ENCODE results near the gene KCNH4. TPM values are rescaled to one million over a fixed set of nuclear protein-coding genes. Genes with fewer than 3 reads are reported as not detected.

Gene KCNH4
- total RNA-seq, 1 donor from 2014 or later, result not detected

DNA sequence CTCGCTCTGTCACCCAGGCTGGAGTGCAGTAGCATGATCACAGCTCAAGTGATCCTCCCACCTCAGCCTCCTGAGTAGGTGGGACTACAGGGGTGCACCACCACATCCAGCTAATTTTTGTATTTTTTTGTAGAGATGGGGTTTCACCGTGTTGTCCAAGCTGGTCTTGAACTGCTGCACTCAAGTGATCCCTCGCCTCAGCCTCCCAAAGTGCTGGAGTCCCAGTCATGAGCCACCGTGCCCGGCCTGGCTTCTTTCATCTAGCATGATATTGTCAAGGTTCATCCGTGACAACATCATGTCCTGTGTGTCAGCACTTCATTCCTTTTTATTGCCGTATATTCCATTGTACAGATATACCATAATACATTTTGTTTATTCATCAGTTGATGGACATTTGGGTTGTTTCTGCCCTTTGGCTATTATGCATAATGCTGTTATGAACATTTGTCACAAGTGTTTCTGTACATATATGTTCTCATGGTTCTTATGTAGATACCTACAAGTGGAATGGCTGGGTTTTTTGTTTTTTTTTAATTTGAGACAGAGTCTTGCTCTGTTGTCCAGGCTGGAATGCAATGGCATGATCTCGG, 16.7 kb upstream of the KCNH4 start:
- no peak overlapping the region for H3K9ac ChIP-seq (ENCODE audit: low read depth in 1 of 3, low read length in 3 of 3)
- H3K27ac ChIP-seq (ENCODE audit: low read depth, low read length), result no peak overlapping the region
- H3K27me3 ChIP-seq (ENCODE audit: control insufficient read depth in 3 of 3, insufficient read depth in 3 of 3, low read length in 3 of 3), result no peaks in the 10 kb centered on the region
- no peak overlapping the region for H3K4me3 ChIP-seq (ENCODE audit: low read length in 3 of 3)
- no peaks in the 10 kb centered on the region for H3K9me3 ChIP-seq (ENCODE audit: control insufficient read depth in 3 of 3, low read length in 3 of 3)
- H3K36me3 ChIP-seq (ENCODE audit: control insufficient read depth in 3 of 3, insufficient read depth in 3 of 3, low read length in 3 of 3), result peaks cover 26 to 28% (median 28%) of the 10 kb centered on the region in 3 donors
- H3K4me1 ChIP-seq (ENCODE audit: control insufficient read depth in 3 of 3, insufficient read depth in 3 of 3, low read length in 3 of 3), result peaks cover 12 to 19% (median 14%) of the 10 kb centered on the region in 3 donors

DNA sequence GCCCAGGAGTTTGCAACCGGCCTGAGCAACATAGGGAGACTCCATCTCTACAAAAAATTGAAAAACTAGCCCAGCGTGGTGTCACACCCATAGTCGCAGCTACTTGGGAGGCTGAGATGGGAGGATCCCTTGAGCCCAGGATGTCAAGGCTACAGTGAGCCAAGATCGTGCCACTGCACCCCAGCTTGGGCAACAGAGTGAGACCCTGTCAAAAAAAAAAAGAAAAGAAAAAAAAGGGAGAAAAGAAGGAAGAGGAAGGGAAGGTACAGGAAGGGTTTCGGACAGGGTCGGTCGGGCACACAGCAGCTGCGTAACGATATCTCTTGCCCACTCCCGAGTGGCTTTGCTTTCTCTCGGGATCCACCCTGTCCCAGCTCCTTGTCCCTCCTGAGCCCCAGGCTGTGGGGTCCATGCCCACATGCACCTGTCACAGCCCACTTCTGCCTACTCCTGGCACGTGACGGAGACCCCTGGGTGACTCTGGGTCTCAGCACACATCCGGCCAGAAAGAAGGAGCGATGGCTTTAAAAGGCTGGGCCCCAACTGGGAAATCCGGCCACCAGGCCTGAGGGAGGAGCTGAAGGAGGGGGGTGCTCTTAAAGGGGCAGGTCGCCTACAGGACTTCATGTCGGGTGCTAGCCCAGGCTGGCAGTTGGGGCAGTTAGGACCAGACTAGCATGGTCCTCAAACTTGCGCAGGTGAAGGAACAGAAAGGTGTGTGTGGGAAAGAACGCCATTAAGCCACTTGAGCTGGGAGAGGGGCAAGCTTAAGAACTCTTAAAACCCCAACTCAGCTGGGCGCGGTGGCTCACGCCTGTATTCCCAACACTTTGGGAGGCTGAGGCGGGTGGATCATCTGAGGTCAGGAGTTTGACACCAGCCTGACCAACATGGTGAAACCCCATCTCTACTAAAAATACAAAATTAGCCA, 13.3 kb upstream of the KCNH4 start, which contains the start of gene GHDC:
TSS of gene GHDC (minus strand) at position 526 of the 931 bp plus-strand sequence. CDS start 913 bp downstream, outside the sequence.
- H3K4me1 ChIP-seq (ENCODE audit: control insufficient read depth in 3 of 3, insufficient read depth in 3 of 3, low read length in 3 of 3), result peaks cover 12 to 24% (median 14%) of the 10 kb centered on the region in 3 donors
- H3K27me3 ChIP-seq (ENCODE audit: control insufficient read depth in 3 of 3, insufficient read depth in 3 of 3, low read length in 3 of 3), result no peaks in the 10 kb centered on the region
- H3K9ac ChIP-seq (ENCODE audit: low read depth in 1 of 3, low read length in 3 of 3), result peak within 1 kb of the TSS; percentile 77 to 99 (median 96)
- peak within 1 kb of the TSS; percentile 99 to 100 (median 99) for H3K4me3 ChIP-seq (ENCODE audit: low read length in 3 of 3)
- peaks cover 0 to 7% (median 4%) of the 10 kb centered on the region in 3 donors for H3K36me3 ChIP-seq (ENCODE audit: control insufficient read depth in 3 of 3, insufficient read depth in 3 of 3, low read length in 3 of 3)
- H3K27ac ChIP-seq (ENCODE audit: low read depth, low read length), result peak within 1 kb of the TSS; percentile 77
- no peaks in the 10 kb centered on the region for H3K9me3 ChIP-seq (ENCODE audit: control insufficient read depth in 3 of 3, low read length in 3 of 3)

- Histone ChIP-seq H3K9ac (ENCODE audit: low read depth in 1 of 3, low read length in 3 of 3) (peak overlapping the region; percentile 77 to 99 (median 96)), H3K27ac (ENCODE audit: low read depth, low read length) (peak overlapping the region; percentile 77), H3K36me3 (ENCODE audit: control insufficient read depth in 3 of 3, insufficient read depth in 3 of 3, low read length in 3 of 3) (peaks cover 0 to 7% (median 4%) of the 10 kb centered on the region in 3 donors), H3K9me3 (ENCODE audit: control insufficient read depth in 3 of 3, low read length in 3 of 3) (no peaks in the 10 kb centered on the region), H3K4me3 (ENCODE audit: low read length in 3 of 3) (peak overlapping the region; percentile 99 to 100 (median 99)), H3K4me1 (ENCODE audit: control insufficient read depth in 3 of 3, insufficient read depth in 3 of 3, low read length in 3 of 3) (peaks cover 12 to 24% (median 14%) of the 10 kb centered on the region in 3 donors), H3K27me3 (ENCODE audit: control insufficient read depth in 3 of 3, insufficient read depth in 3 of 3, low read length in 3 of 3) (no peaks in the 10 kb centered on the region)
Observed at GRCh38 chr17:42193216-42193968, 12.4 kb upstream of the KCNH4 start.

DNA sequence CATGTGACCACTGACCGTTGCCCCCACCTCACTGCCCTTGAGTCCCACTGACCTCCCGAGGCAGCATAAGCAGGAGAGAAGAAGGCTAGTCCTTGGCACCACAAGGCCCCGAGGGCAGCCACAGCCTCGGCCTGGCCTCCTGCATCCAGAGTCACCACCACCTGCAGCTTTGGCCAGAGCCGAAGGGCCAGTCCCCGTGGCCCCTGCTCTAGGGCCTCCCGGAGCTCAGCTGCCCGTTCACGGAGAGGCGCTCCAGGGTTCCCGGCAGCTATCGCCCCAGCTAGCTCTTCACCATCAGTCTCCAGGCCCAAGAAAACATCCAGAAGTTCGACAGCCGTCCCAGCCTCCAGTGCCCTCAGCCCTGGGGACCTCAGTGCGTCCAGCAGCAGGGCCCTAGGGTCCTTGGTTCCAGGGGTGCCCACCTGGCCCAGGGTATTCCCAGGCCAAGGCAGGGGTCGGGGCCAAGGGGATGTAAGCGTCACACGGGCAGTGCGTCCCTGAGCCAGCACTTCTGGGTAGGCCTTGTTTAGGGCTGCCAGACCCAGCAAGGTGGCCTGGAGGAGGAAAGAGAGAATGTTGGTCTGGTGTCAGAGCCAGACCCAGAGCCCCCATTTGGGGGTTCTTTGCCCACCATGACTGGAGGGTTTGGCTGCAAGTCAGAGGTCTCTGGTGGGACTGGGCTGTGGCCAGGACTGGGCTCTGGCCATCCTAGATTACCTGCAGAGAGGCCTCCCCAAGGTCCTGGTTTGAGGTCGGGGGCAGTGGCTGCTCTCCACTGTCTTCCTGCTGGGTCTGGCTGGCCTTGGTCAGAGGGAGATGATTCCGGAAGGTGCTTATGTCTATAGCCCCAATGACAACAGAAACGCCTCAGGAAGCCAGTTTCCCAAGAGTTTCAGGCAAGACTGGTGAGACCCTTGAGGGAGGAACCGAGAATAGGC, 11.5 kb upstream of the KCNH4 start:
- Histone ChIP-seq H3K9ac (ENCODE audit: low read depth in 1 of 3, low read length in 3 of 3) (peak overlapping the region in 2 of 3 donors; percentile 77 to 99), H3K27me3 (ENCODE audit: control insufficient read depth in 3 of 3, insufficient read depth in 3 of 3, low read length in 3 of 3) (no peaks in the 10 kb centered on the region), H3K27ac (ENCODE audit: low read depth, low read length) (no peak overlapping the region), H3K36me3 (ENCODE audit: control insufficient read depth in 3 of 3, insufficient read depth in 3 of 3, low read length in 3 of 3) (peaks cover 0 to 7% (median 4%) of the 10 kb centered on the region in 3 donors), H3K4me1 (ENCODE audit: control insufficient read depth in 3 of 3, insufficient read depth in 3 of 3, low read length in 3 of 3) (peaks cover 12 to 24% (median 14%) of the 10 kb centered on the region in 3 donors), H3K4me3 (ENCODE audit: low read length in 3 of 3) (no peak overlapping the region), H3K9me3 (ENCODE audit: control insufficient read depth in 3 of 3, low read length in 3 of 3) (no peaks in the 10 kb centered on the region)

GRCh38 chr17:42191275-42191608, 10.3 kb upstream of the KCNH4 start:
- Histone ChIP-seq H3K9me3 (ENCODE audit: control insufficient read depth in 3 of 3, low read length in 3 of 3) (no peaks in the 10 kb centered on the region), H3K36me3 (ENCODE audit: control insufficient read depth in 3 of 3, insufficient read depth in 3 of 3, low read length in 3 of 3) (peaks cover 0 to 7% (median 4%) of the 10 kb centered on the region in 3 donors), H3K4me1 (ENCODE audit: control insufficient read depth in 3 of 3, insufficient read depth in 3 of 3, low read length in 3 of 3) (peaks cover 12 to 24% (median 14%) of the 10 kb centered on the region in 3 donors), H3K27me3 (ENCODE audit: control insufficient read depth in 3 of 3, insufficient read depth in 3 of 3, low read length in 3 of 3) (no peaks in the 10 kb centered on the region), H3K9ac (ENCODE audit: low read depth in 1 of 3, low read length in 3 of 3) (no peak overlapping the region), H3K4me3 (ENCODE audit: low read length in 3 of 3) (no peak overlapping the region), H3K27ac (ENCODE audit: low read depth, low read length) (no peak overlapping the region)

DNA sequence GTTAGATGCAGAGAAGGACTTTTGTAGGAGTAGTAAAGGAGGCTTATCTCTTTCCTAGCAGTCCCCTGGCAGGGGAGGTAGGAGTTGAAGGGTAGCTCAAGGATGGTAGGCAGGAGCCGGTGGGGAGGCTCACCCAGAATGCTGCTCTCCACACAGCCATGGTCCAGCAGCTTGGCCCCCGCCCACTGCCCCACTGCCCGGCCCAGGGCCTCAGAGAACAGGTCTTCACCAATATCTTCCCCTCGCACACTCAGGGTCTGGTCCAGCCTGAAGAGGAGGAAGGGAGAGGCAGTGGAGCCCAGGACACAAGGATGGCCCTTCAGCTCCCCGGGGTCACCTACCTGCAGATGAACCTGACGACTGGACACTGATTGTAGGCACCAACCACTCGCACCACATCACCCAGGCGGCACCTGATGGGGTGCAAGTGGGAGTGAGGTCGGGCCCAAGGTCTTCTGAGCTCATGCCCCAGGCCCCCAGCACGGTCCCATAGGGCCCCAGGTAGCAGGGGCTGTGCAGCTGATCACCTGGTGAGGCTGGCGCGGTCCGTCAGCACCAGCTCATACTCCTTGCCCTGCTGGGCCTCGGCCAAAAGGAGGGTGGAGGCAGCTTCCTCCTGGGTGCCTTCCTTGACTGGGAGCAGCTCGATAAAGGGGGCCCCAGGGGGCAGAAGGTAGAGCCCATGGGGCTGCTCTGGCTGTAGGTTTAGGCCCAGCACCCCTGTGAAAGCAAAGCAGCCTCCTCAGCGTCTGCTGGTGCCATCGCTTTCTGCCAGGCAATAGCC, 9.7 kb upstream of the KCNH4 start:
- Histone ChIP-seq H3K36me3 (ENCODE audit: control insufficient read depth in 3 of 3, insufficient read depth in 3 of 3, low read length in 3 of 3) (peaks cover 0 to 7% (median 4%) of the 10 kb centered on the region in 3 donors), H3K4me3 (ENCODE audit: low read length in 3 of 3) (no peak overlapping the region), H3K27me3 (ENCODE audit: control insufficient read depth in 3 of 3, insufficient read depth in 3 of 3, low read length in 3 of 3) (no peaks in the 10 kb centered on the region), H3K9me3 (ENCODE audit: control insufficient read depth in 3 of 3, low read length in 3 of 3) (no peaks in the 10 kb centered on the region), H3K4me1 (ENCODE audit: control insufficient read depth in 3 of 3, insufficient read depth in 3 of 3, low read length in 3 of 3) (peaks cover 12 to 24% (median 14%) of the 10 kb centered on the region in 3 donors), H3K9ac (ENCODE audit: low read depth in 1 of 3, low read length in 3 of 3) (no peak overlapping the region), H3K27ac (ENCODE audit: low read depth, low read length) (no peak overlapping the region)

DNA sequence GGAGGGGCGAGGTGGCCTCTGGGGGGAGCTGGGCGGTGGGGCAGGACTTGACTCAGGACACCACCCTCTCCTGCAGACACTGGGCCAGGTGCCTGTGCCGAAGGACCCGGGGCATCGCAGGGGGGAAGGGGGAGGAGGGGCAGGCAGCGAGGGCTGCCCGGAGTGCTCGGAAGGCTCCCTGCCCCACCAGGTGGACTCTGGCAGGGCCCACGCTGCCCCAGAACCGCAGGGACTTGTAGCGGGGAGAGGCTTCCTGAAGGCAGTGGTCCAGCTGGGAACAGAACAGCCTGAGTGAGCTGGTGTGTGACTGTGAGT, 8.7 kb upstream of the KCNH4 start:
- H3K4me1 ChIP-seq (ENCODE audit: control insufficient read depth in 3 of 3, insufficient read depth in 3 of 3, low read length in 3 of 3), result peaks cover 15 to 30% (median 17%) of the 10 kb centered on the region in 3 donors
- no peaks in the 10 kb centered on the region for H3K9me3 ChIP-seq (ENCODE audit: control insufficient read depth in 3 of 3, low read length in 3 of 3)
- H3K36me3 ChIP-seq (ENCODE audit: control insufficient read depth in 3 of 3, insufficient read depth in 3 of 3, low read length in 3 of 3), result peaks cover 0 to 7% (median 4%) of the 10 kb centered on the region in 3 donors
- no peaks in the 10 kb centered on the region for H3K27me3 ChIP-seq (ENCODE audit: control insufficient read depth in 3 of 3, insufficient read depth in 3 of 3, low read length in 3 of 3)
- no peak overlapping the region for H3K9ac ChIP-seq (ENCODE audit: low read depth in 1 of 3, low read length in 3 of 3)
- no peak overlapping the region for H3K27ac ChIP-seq (ENCODE audit: low read depth, low read length)
- no peak overlapping the region for H3K4me3 ChIP-seq (ENCODE audit: low read length in 3 of 3)

DNA sequence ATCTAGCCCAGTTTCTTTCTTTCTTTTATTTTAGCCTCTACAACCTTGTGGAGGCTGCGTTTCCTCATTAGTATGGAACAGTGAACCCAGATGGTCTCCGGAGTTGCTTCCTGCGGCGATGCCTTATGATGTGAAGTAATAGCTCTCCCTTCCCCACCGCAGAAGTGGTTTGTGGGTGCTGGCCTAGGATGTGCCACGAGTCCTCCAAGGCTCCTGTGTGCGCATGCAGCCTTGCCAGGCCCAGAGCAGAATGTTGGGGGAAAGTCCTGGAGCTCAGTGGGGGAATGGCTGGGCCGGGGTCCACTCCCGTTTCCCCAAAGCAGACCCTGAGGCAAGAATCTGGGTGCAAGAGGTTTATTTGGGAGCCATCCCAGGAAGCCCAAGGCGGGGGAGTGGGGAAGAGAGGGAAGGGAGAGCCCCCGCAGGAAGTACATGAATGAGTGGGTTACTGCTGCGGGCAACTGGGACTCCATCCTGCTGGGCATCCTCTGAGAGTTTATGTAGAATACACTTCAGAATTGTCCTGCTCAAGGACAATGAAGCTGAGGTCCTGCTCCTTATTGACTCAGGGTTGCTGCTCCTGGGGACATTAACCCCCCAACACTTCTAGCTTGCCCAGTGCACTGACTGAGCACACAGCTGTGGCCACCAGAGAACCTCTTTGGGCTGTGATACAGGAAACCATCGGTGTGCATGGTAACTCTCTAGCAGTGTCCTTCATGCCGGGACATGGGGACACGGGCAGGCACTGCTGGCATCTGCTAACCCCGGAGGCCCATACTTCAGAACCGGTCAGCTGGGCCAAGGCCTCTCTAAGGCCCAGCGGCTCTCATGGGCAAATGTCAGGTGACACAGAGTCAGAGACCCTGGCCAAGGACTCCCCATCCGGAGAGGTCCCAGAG, 8.1 kb upstream of the KCNH4 start:
- no peak overlapping the region for H3K9ac ChIP-seq (ENCODE audit: low read depth in 1 of 3, low read length in 3 of 3)
- no peak overlapping the region for H3K4me3 ChIP-seq (ENCODE audit: low read length in 3 of 3)
- no peaks in the 10 kb centered on the region for H3K27me3 ChIP-seq (ENCODE audit: control insufficient read depth in 3 of 3, insufficient read depth in 3 of 3, low read length in 3 of 3)
- H3K9me3 ChIP-seq (ENCODE audit: control insufficient read depth in 3 of 3, low read length in 3 of 3), result no peaks in the 10 kb centered on the region
- no peak overlapping the region for H3K27ac ChIP-seq (ENCODE audit: low read depth, low read length)
- H3K4me1 ChIP-seq (ENCODE audit: control insufficient read depth in 3 of 3, insufficient read depth in 3 of 3, low read length in 3 of 3), result peaks cover 15 to 28% (median 19%) of the 10 kb centered on the region in 3 donors
- peaks cover 0 to 7% (median 4%) of the 10 kb centered on the region in 3 donors for H3K36me3 ChIP-seq (ENCODE audit: control insufficient read depth in 3 of 3, insufficient read depth in 3 of 3, low read length in 3 of 3)

Data from skeletal muscle tissue (tissue), 4 donors.